A549 (cell line): ENCODE results near the gene ATP10B.

ENCODE experiments used
- CEBPB ChIP-seq, 2 experiments: fragments of >200 bp in 1 of 2; sonication (Bioruptor Twin) in 1 of 2; formaldehyde crosslinking in 1 of 2; IDR thresholded peaks; 2 replicates each; pipeline ENCODE4 v1.6.1; 2012 to 2016
- EHMT2 ChIP-seq: fragments of 200-600 bp; sonication (generic); IDR thresholded peaks from 2 replicates; pipeline ENCODE4 v1.6.1; 2016; ENCODE audit warnings: antibody characterized with exemption, low read depth, mild to moderate bottlenecking, moderate library complexity
- HOXA7 ChIP-seq: fragments of 250-450 bp; sonication (Bioruptor Pico); IDR thresholded peaks from 2 replicates; pipeline ENCODE4 v1.5.0; 2020; ENCODE audit warnings: mild to moderate bottlenecking, moderate library complexity
- HOXB5 ChIP-seq: fragments of 250-450 bp; sonication (Bioruptor Pico); IDR thresholded peaks from 2 replicates; pipeline ENCODE4 v1.5.0; 2020; ENCODE audit warnings: mild to moderate bottlenecking, moderate library complexity
- KDM1A ChIP-seq: fragments of 200-600 bp; sonication (generic); IDR thresholded peaks from 2 replicates; pipeline ENCODE4 v1.6.1; 2016; ENCODE audit warnings: low read depth, mild to moderate bottlenecking
- ZSCAN20 ChIP-seq: fragments of 250-450 bp; sonication (Bioruptor Pico); IDR thresholded peaks from 2 replicates; pipeline ENCODE4 v1.8.0; 2022; ENCODE audit warnings: mild to moderate bottlenecking, moderate library complexity
- TF ChIP-seq, protein P1 (sequence below): fragments of >200 bp; sonication (Bioruptor Twin); formaldehyde crosslinking; IDR thresholded peaks from 3 replicates; pipeline ENCODE4 v1.5.1; 2016
- TF ChIP-seq, protein P2 (sequence below): IDR thresholded peaks from 2 replicates; pipeline ENCODE4 v1.6.1; 2012
- TF ChIP-seq, protein P3 (sequence below): fragments of 450-650 bp; IDR thresholded peaks from 2 replicates; pipeline ENCODE4 v1.6.1; 2014; ENCODE audit warnings: antibody characterized with exemption

DNA sequence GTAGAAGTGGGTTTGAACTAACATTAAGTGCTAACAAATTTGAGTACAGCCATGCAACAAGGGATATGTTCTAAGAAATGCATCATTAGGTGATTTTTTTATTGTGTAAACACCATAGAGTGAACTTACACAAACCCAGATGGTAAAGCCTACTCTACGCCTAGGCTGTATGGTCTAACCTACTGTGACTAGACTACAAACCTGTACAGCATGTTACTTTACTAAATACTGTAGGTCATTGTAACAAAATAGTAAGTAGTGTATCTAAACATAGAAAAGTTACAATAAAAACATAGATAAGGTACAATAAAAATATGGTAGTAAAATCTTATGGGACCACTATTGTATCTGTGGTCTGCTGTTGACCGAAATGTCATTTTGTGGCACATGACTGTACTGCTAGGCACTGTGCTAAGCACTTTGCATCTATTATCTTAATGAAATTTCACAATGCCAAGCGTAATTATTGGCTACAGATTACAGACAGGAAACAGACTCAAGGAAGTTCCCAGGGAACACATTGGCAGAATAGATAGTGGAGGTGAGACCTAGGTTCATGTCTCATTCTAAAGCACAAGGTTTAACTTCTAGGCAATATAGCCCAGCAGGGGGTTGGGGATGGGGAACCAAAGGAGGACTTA, 62.7 kb downstream of the ATP10B start:
- TF ChIP-seq HOXA7 (CRISPR knock-in tag) (no peak), KDM1A (no peak), CEBPB (IDR thresholded peaks at IDR 0.05) (no peak), EHMT2 (no peak), HOXB5 (CRISPR knock-in tag) (no peak), ZSCAN20 (no peak)
- TF ChIP-seq, protein P1, sequence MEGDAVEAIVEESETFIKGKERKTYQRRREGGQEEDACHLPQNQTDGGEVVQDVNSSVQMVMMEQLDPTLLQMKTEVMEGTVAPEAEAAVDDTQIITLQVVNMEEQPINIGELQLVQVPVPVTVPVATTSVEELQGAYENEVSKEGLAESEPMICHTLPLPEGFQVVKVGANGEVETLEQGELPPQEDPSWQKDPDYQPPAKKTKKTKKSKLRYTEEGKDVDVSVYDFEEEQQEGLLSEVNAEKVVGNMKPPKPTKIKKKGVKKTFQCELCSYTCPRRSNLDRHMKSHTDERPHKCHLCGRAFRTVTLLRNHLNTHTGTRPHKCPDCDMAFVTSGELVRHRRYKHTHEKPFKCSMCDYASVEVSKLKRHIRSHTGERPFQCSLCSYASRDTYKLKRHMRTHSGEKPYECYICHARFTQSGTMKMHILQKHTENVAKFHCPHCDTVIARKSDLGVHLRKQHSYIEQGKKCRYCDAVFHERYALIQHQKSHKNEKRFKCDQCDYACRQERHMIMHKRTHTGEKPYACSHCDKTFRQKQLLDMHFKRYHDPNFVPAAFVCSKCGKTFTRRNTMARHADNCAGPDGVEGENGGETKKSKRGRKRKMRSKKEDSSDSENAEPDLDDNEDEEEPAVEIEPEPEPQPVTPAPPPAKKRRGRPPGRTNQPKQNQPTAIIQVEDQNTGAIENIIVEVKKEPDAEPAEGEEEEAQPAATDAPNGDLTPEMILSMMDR: no peak
- TF ChIP-seq, protein P2, sequence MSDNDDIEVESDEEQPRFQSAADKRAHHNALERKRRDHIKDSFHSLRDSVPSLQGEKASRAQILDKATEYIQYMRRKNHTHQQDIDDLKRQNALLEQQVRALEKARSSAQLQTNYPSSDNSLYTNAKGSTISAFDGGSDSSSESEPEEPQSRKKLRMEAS: no peak
- TF ChIP-seq, protein P3, sequence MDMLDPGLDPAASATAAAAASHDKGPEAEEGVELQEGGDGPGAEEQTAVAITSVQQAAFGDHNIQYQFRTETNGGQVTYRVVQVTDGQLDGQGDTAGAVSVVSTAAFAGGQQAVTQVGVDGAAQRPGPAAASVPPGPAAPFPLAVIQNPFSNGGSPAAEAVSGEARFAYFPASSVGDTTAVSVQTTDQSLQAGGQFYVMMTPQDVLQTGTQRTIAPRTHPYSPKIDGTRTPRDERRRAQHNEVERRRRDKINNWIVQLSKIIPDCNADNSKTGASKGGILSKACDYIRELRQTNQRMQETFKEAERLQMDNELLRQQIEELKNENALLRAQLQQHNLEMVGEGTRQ: no peak
